GM23338 (cell line): ENCODE data around the gene SLC30A3. TPM values are rescaled to one million over a fixed set of nuclear protein-coding genes. Genes with fewer than 3 reads are reported as not detected.

Experiments used
- ATAC-seq: fragments of 200-7000 bp; cut with Tn5 transposase; 3 replicates; pipeline ENCODE4 v1.9.1; 2020
- DNase-seq: peaks from one replicate; pipeline ENCODE4 v3.0.0-alpha.2; 2015; ENCODE audit warnings: low spot score
- H2AFZ ChIP-seq: fragments of 200-600 bp; sonication (generic); 2 replicates; pipeline ENCODE4 v1.8.0; 2016; ENCODE audit warnings: antibody characterized with exemption, mild to moderate bottlenecking, moderate library complexity
- H3F3A ChIP-seq: fragments of 200-600 bp; sonication (generic); replicated peaks from 2 replicates; pipeline ENCODE4 v1.8.0; 2017; ENCODE audit warnings: antibody characterized with exemption, mixed run types, low read depth
- H3K27ac ChIP-seq: fragments of 200-600 bp; sonication (generic); 2 replicates; pipeline ENCODE4 v1.6.1; 2016; ENCODE audit warnings: low read depth
- H3K27me3 ChIP-seq: fragments of 200-600 bp; sonication (generic); 2 replicates; pipeline ENCODE4 v1.8.0; 2016; ENCODE audit warnings: mild to moderate bottlenecking, mixed run types, moderate library complexity; ENCODE audit not compliant: insufficient read depth
- H3K36me3 ChIP-seq: fragments of 200-600 bp; sonication (generic); 2 replicates; pipeline ENCODE4 v1.8.0; 2016; ENCODE audit warnings: mild to moderate bottlenecking; ENCODE audit not compliant: insufficient read depth
- H3K4me1 ChIP-seq: fragments of 200-600 bp; sonication (generic); 2 replicates; pipeline ENCODE4 v1.8.0; 2016; ENCODE audit warnings: mild to moderate bottlenecking, moderate library complexity; ENCODE audit not compliant: insufficient read depth
- H3K4me2 ChIP-seq: fragments of 200-600 bp; sonication (generic); 2 replicates; pipeline ENCODE4 v1.7.1; 2017; ENCODE audit warnings: mixed run types
- H3K4me3 ChIP-seq: fragments of 200-600 bp; sonication (generic); 2 replicates; pipeline ENCODE4 v1.6.1; 2016; ENCODE audit warnings: mixed run types
- H3K79me2 ChIP-seq: fragments of 200-600 bp; sonication (generic); replicated peaks from 2 replicates; pipeline ENCODE4 v1.8.0; 2017; ENCODE audit warnings: mild to moderate bottlenecking; ENCODE audit not compliant: insufficient read depth
- H3K9me2 ChIP-seq: fragments of 200-600 bp; sonication (generic); 2 replicates; pipeline ENCODE4 v1.8.0; 2017; ENCODE audit not compliant: insufficient read depth
- H4K20me1 ChIP-seq: fragments of 200-600 bp; sonication (generic); replicated peaks from 2 replicates; pipeline ENCODE4 v1.8.0; 2017; ENCODE audit warnings: mild to moderate bottlenecking; ENCODE audit not compliant: insufficient read depth
- H3K27ac Mint-ChIP-seq: 2 replicates; pipeline ENCODE4 v1.8.0; 2020; ENCODE audit warnings: inconsistent platforms, mild to moderate bottlenecking, moderate library complexity, mixed read lengths
- H3K27me3 Mint-ChIP-seq: 3 replicates; pipeline ENCODE4 v1.8.0; 2022; ENCODE audit warnings: low read depth, mild to moderate bottlenecking, moderate library complexity, mixed read lengths, inconsistent platforms; ENCODE audit not compliant: insufficient read depth, poor library complexity
- H3K36me3 Mint-ChIP-seq: 3 replicates; pipeline ENCODE4 v1.8.0; 2021; ENCODE audit warnings: low read depth, mild to moderate bottlenecking, inconsistent platforms, moderate library complexity, mixed read lengths
- H3K4me1 Mint-ChIP-seq: 3 replicates; pipeline ENCODE4 v1.8.0; 2020; ENCODE audit warnings: mild to moderate bottlenecking, inconsistent platforms, mixed read lengths
- H3K4me3 Mint-ChIP-seq: 3 replicates; pipeline ENCODE4 v1.8.0; 2021; ENCODE audit warnings: moderate library complexity, mild to moderate bottlenecking, inconsistent platforms, mixed read lengths
- H3K9me3 Mint-ChIP-seq: 3 replicates; pipeline ENCODE4 v1.8.0; 2020; ENCODE audit warnings: moderate library complexity, mild to moderate bottlenecking, inconsistent platforms, mixed read lengths
- CREB1 ChIP-seq: fragments of 250-450 bp; sonication (Bioruptor Pico); IDR thresholded peaks from 2 replicates; pipeline ENCODE4 v1.5.0; 2020; ENCODE audit warnings: low read depth, mild to moderate bottlenecking, moderate library complexity
- ETS1 ChIP-seq: IDR thresholded peaks from 2 replicates; pipeline ENCODE4 v1.6.1; 2016; ENCODE audit warnings: antibody characterized with exemption
- POLR2AphosphoS5 ChIP-seq: IDR thresholded peaks from 2 replicates; pipeline ENCODE4 v1.6.1; 2016; ENCODE audit warnings: antibody characterized with exemption, low read depth
- REST ChIP-seq: IDR thresholded peaks from one replicate; pipeline ENCODE4 v1.6.1; 2018; ENCODE audit warnings: antibody characterized with exemption; ENCODE audit not compliant: unreplicated experiment
- STAT1 ChIP-seq: IDR thresholded peaks from one replicate; pipeline ENCODE4 v1.6.1; 2016; ENCODE audit warnings: antibody characterized with exemption; ENCODE audit not compliant: unreplicated experiment
- ZNF331 ChIP-seq: fragments of 250-450 bp; sonication (Bioruptor Pico); IDR thresholded peaks from 2 replicates; pipeline ENCODE4 v1.5.0; 2020; ENCODE audit warnings: low read depth, mild to moderate bottlenecking, moderate library complexity
- polyA plus RNA-seq: library from polyadenylated mRNA; unstranded; fragments of >200 nt; fragmentation: Nextera tagmentation; extraction: Ambion mirVana; gene quantifications from 2 replicates; pipeline ENCODE4 v1.2.1, GENCODE V29; 2016
- total RNA-seq: library from RNA; depleted of rRNA; stranded (reverse); fragments of >200 nt; shearing (Covaris generic); gene quantifications from 2 replicates; pipeline ENCODE4 v1.2.3, GENCODE V29; 2014
- TF ChIP-seq, protein P1 (sequence below): fragments of 250-450 bp; sonication (Bioruptor Pico); IDR thresholded peaks from 2 replicates; pipeline ENCODE4 v1.5.0; 2020; ENCODE audit warnings: mild to moderate bottlenecking, moderate library complexity

SLC30A3 gene
- total and polyA plus RNA-seq, 2 experiments from 2014 or later = 4.1 to 8.3 TPM

DNA sequence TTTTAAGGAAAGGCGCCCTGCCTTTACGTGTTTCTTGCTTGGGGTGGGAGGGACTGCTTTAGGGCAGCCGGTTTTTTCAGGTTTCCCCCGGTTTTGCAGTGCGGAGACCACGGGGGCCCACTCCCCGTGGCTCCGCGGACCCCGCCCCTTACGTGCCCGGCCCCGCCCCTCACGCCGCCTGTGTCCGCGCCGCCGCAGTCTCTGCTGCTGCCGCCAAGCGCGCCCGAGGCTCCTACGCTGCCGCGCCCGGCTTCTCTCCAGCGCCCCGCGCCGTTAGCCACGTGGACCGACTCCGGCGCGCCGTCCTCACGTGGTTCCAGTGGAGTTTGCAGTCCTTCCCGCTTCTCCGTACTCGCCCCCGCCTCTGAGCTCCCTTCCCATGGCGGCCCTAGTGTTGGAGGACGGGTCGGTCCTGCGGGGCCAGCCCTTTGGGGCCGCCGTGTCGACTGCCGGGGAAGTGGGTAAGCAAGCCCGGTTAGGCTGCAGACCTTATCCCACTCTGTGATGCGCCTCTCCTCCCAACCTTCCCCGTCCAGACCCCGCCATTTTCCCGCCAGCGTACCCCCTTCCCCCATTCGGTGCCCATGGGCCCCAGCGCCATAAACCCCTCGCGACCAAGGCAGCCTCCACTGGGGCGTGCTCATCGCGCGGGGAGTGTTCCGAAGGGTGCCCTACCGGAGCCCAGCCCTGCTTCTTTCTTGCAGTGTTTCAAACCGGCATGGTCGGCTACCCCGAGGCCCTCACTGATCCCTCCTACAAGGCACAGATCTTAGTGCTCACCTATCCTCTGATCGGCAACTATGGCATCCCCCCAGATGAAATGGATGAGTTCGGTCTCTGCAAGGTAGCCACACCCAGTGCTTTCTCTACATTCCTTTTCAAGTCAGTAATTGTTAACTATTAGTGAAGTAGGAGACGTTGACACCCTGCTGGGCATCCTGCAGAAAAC is 45.4 kb downstream of the SLC30A3 start, which contains the start of gene CAD:
Gene CAD, plus strand, starts transcription at position 197 of the 949 bp plus-strand sequence. Its CDS starts 183 bp downstream, at position 380.
- no peaks in the 10 kb centered on the region for H3K27me3 ChIP-seq
- H3K79me2 ChIP-seq = peaks cover 24% of the 10 kb centered on the region
- Mint-ChIP-seq H3K27ac (peak within 1 kb of the TSS; percentile 100), H3K9me3 (no peaks in the 10 kb centered on the region; the same call in 2 of the 3 replicates), H3K36me3 (peaks cover 78% of the 10 kb centered on the region), H3K27me3 (peaks cover 7% of the 10 kb centered on the region), H3K4me3 (peak within 1 kb of the TSS; percentile 97), H3K4me1 (peaks cover 30% of the 10 kb centered on the region)
- TF ChIP-seq POLR2AphosphoS5 (peak; percentile 93), STAT1 (no peak), ETS1 (peak; percentile 30; the same call in 1 of the 2 replicates)
- no peak within 1 kb of the TSS for H2AFZ ChIP-seq
- H3F3A ChIP-seq = peaks cover 18% of the 10 kb centered on the region; the same call in 1 of the 2 replicates
- H3K27ac ChIP-seq = peak within 1 kb of the TSS; percentile 97
- DNase-seq (peak; percentile 97), ATAC-seq (peak; percentile 83)
- no peaks in the 10 kb centered on the region for H3K9me2 ChIP-seq
- H3K36me3 ChIP-seq = peaks cover 33% of the 10 kb centered on the region
- H3K4me2 ChIP-seq = peak within 1 kb of the TSS; percentile 82
- H3K4me1 ChIP-seq = peaks cover 16% of the 10 kb centered on the region
- H4K20me1 ChIP-seq = peaks cover 10% of the 10 kb centered on the region; the same call in 1 of the 2 replicates
- peak within 1 kb of the TSS; percentile 61 for H3K4me3 ChIP-seq

GRCh38 chr2:27216416-27217137 is 46.3 kb downstream of the SLC30A3 start:
- peaks cover 69% of the 10 kb centered on the region for H3K36me3 Mint-ChIP-seq
- Histone ChIP-seq H3K27ac (peak overlapping the region; percentile 97), H3K4me3 (peak overlapping the region; percentile 61), H3K79me2 (peaks cover 24% of the 10 kb centered on the region), H3K27me3 (no peaks in the 10 kb centered on the region), H3K4me2 (peak overlapping the region; percentile 82), H3K36me3 (peaks cover 24% of the 10 kb centered on the region), H3K9me2 (no peaks in the 10 kb centered on the region), H4K20me1 (peaks cover 7% of the 10 kb centered on the region; the same call in 1 of the 2 replicates), H2AFZ (no peak overlapping the region), H3K4me1 (peaks cover 16% of the 10 kb centered on the region), H3F3A (peaks cover 18% of the 10 kb centered on the region; the same call in 1 of the 2 replicates)
- H3K27ac Mint-ChIP-seq = peak overlapping the region; percentile 100
- peak overlapping the region; percentile 97 for H3K4me3 Mint-ChIP-seq
- H3K4me1 Mint-ChIP-seq = peaks cover 30% of the 10 kb centered on the region
- H3K9me3 Mint-ChIP-seq = no peaks in the 10 kb centered on the region; the same call in 2 of the 3 replicates
- no peak for ATAC-seq
- DNase-seq = peak; percentile 66
- peaks cover 7% of the 10 kb centered on the region for H3K27me3 Mint-ChIP-seq
- TF ChIP-seq, protein P1, sequence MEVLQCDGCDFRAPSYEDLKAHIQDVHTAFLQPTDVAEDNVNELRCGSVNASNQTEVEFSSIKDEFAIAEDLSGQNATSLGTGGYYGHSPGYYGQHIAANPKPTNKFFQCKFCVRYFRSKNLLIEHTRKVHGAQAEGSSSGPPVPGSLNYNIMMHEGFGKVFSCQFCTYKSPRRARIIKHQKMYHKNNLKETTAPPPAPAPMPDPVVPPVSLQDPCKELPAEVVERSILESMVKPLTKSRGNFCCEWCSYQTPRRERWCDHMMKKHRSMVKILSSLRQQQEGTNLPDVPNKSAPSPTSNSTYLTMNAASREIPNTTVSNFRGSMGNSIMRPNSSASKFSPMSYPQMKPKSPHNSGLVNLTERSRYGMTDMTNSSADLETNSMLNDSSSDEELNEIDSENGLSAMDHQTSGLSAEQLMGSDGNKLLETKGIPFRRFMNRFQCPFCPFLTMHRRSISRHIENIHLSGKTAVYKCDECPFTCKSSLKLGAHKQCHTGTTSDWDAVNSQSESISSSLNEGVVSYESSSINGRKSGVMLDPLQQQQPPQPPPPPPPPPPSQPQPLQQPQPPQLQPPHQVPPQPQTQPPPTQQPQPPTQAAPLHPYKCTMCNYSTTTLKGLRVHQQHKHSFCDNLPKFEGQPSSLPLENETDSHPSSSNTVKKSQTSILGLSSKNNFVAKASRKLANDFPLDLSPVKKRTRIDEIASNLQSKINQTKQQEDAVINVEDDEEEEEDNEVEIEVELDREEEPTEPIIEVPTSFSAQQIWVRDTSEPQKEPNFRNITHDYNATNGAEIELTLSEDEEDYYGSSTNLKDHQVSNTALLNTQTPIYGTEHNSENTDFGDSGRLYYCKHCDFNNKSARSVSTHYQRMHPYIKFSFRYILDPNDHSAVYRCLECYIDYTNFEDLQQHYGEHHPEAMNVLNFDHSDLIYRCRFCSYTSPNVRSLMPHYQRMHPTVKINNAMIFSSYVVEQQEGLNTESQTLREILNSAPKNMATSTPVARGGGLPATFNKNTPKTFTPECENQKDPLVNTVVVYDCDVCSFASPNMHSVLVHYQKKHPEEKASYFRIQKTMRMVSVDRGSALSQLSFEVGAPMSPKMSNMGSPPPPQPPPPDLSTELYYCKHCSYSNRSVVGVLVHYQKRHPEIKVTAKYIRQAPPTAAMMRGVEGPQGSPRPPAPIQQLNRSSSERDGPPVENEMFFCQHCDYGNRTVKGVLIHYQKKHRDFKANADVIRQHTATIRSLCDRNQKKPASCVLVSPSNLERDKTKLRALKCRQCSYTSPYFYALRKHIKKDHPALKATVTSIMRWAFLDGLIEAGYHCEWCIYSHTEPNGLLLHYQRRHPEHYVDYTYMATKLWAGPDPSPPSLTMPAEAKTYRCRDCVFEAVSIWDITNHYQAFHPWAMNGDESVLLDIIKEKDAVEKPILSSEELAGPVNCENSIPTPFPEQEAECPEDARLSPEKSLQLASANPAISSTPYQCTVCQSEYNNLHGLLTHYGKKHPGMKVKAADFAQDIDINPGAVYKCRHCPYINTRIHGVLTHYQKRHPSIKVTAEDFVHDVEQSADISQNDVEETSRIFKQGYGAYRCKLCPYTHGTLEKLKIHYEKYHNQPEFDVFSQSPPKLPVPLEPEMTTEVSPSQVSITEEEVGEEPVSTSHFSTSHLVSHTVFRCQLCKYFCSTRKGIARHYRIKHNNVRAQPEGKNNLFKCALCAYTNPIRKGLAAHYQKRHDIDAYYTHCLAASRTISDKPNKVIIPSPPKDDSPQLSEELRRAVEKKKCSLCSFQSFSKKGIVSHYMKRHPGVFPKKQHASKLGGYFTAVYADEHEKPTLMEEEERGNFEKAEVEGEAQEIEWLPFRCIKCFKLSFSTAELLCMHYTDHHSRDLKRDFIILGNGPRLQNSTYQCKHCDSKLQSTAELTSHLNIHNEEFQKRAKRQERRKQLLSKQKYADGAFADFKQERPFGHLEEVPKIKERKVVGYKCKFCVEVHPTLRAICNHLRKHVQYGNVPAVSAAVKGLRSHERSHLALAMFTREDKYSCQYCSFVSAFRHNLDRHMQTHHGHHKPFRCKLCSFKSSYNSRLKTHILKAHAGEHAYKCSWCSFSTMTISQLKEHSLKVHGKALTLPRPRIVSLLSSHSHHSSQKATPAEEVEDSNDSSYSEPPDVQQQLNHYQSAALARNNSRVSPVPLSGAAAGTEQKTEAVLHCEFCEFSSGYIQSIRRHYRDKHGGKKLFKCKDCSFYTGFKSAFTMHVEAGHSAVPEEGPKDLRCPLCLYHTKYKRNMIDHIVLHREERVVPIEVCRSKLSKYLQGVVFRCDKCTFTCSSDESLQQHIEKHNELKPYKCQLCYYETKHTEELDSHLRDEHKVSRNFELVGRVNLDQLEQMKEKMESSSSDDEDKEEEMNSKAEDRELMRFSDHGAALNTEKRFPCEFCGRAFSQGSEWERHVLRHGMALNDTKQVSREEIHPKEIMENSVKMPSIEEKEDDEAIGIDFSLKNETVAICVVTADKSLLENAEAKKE (CRISPR knock-in tag) = no peak
- TF ChIP-seq STAT1 = no peak
- no peak for TF ChIP-seq ZNF331 (CRISPR knock-in tag)
- TF ChIP-seq REST = no peak
- TF ChIP-seq CREB1 (CRISPR knock-in tag) = no peak
